Measurements from ENCODE around the gene SLC30A3.

- TF ChIP-seq CTCF (IDR thresholded peaks at IDR 0.05; ENCODE audit: insufficient read depth, low read depth, low read length) (no peak), EZH2 (IDR thresholded peaks at IDR 0.05; ENCODE audit: insufficient read depth, low read length) (no peak)
These were observed 33.6 kb upstream of the SLC30A3 start for GRCh38 chr2:27296481-27296880.
